OCI-LY3 (cell line): ENCODE data around the gene PRADC1.

ENCODE experiments used
- H2AFZ ChIP-seq: fragments of 200-600, 300-600 bp; shearing (Covaris generic); 2 replicates; pipeline ENCODE4 v1.6.0; 2014; ENCODE audit warnings: antibody characterized with exemption, low read depth, low read length
- H3K27ac ChIP-seq: fragments of 200-600, 300-600 bp; sonication (generic); 2 replicates; pipeline ENCODE4 v1.5.1; 2014; ENCODE audit warnings: mild to moderate bottlenecking, low read length, moderate library complexity, mixed read lengths
- H3K27me3 ChIP-seq: fragments of 200-600, 300-600 bp; sonication (generic); 2 replicates; pipeline ENCODE4 v1.6.1; 2014; ENCODE audit warnings: low read depth, low read length, mixed read lengths
- H3K36me3 ChIP-seq: fragments of 200-600, 300-600 bp; sonication (generic); replicated peaks from 2 replicates; pipeline ENCODE3; 2014; ENCODE audit warnings: low read depth, low read length, mixed read lengths
- H3K4me1 ChIP-seq: fragments of 300-600, 200-600 bp; sonication (generic); 2 replicates; pipeline ENCODE4 v1.6.1; 2014; ENCODE audit warnings: low read length, mixed read lengths
- H3K4me2 ChIP-seq: fragments of 200-600, 300-600 bp; sonication (generic); 2 replicates; pipeline ENCODE4 v1.6.1; 2014; ENCODE audit warnings: low read length, mixed read lengths
- H3K4me3 ChIP-seq: fragments of 300-600, 200-600 bp; sonication (generic); 2 replicates; pipeline ENCODE4 v1.5.1; 2014; ENCODE audit warnings: antibody characterized with exemption, mild to moderate bottlenecking, low read length, moderate library complexity
- H3K79me2 ChIP-seq: fragments of 300-600, 200-600 bp; shearing (Covaris generic); 2 replicates; pipeline ENCODE4 v1.6.1; 2014; ENCODE audit warnings: mild to moderate bottlenecking, low read length, mixed read lengths
- H3K9ac ChIP-seq: fragments of 300-600, 200-600 bp; shearing (Covaris generic); 2 replicates; pipeline ENCODE4 v1.6.0; 2014; ENCODE audit warnings: mild to moderate bottlenecking, low read length, moderate library complexity
- H3K9me3 ChIP-seq: fragments of 200-600, 300-600 bp; shearing (Covaris generic); 2 replicates; pipeline ENCODE4 v1.6.1; 2014; ENCODE audit warnings: low read length, mixed read lengths; ENCODE audit not compliant: insufficient read depth
- H4K20me1 ChIP-seq: fragments of 200-600, 300-600 bp; sonication (generic); 2 replicates; pipeline ENCODE4 v1.6.1; 2016; ENCODE audit warnings: low read length, mixed read lengths; ENCODE audit not compliant: insufficient read depth
- CTCF ChIP-seq: fragments of 200-600, 300-600 bp; sonication (generic); IDR thresholded peaks from 2 replicates; pipeline ENCODE4 v1.5.1; 2014; ENCODE audit warnings: antibody characterized with exemption, low read length, low read depth
- EZH2phosphoT487 ChIP-seq: fragments of 200-600 bp; shearing (Covaris generic); IDR thresholded peaks from 2 replicates; pipeline ENCODE4 v1.6.1; 2018; ENCODE audit warnings: antibody characterized with exemption, mixed run types, low read depth

PRADC1 gene

GRCh38 chr2:73257425-73258125 is 24.5 kb upstream of the PRADC1 start:
- no peak overlapping the region for H3K9ac ChIP-seq
- H3K4me3 ChIP-seq: no peak overlapping the region
- H3K4me2 ChIP-seq: no peak overlapping the region
- no peak overlapping the region for H3K27ac ChIP-seq
- H2AFZ ChIP-seq: no peak overlapping the region
- H3K36me3 ChIP-seq: peaks cover 57% of the 10 kb centered on the region
- no peaks in the 10 kb centered on the region for H3K4me1 ChIP-seq
- peaks cover 5% of the 10 kb centered on the region; the same call in 1 of the 2 replicates for H4K20me1 ChIP-seq
- TF ChIP-seq EZH2phosphoT487 (no peak), CTCF (no peak)
- no peaks in the 10 kb centered on the region for H3K9me3 ChIP-seq
- no peaks in the 10 kb centered on the region for H3K27me3 ChIP-seq
- no peaks in the 10 kb centered on the region for H3K79me2 ChIP-seq

GRCh38 chr2:73257021-73257420 is 24.0 kb upstream of the PRADC1 start:
- Histone ChIP-seq H3K36me3 (peaks cover 60% of the 10 kb centered on the region), H3K9me3 (no peaks in the 10 kb centered on the region), H3K9ac (no peak overlapping the region), H3K27ac (no peak overlapping the region), H3K4me2 (no peak overlapping the region), H3K79me2 (no peaks in the 10 kb centered on the region), H3K4me1 (no peaks in the 10 kb centered on the region), H3K4me3 (no peak overlapping the region), H4K20me1 (peaks cover 5% of the 10 kb centered on the region; the same call in 1 of the 2 replicates), H2AFZ (no peak overlapping the region), H3K27me3 (no peaks in the 10 kb centered on the region)
- TF ChIP-seq EZH2phosphoT487: no peak
- no peak for TF ChIP-seq CTCF

- Histone ChIP-seq H2AFZ (no peak overlapping the region), H3K4me1 (no peaks in the 10 kb centered on the region), H3K27ac (no peak overlapping the region), H3K9me3 (no peaks in the 10 kb centered on the region), H3K27me3 (no peaks in the 10 kb centered on the region), H3K4me2 (no peak overlapping the region), H3K4me3 (no peak overlapping the region), H3K36me3 (peaks cover 62% of the 10 kb centered on the region), H3K9ac (no peak overlapping the region), H3K79me2 (no peaks in the 10 kb centered on the region), H4K20me1 (peaks cover 5% of the 10 kb centered on the region; the same call in 1 of the 2 replicates)
- no peak for TF ChIP-seq EZH2phosphoT487
- no peak for TF ChIP-seq CTCF
Measured at GRCh38 chr2:73256618-73256922, 23.5 kb upstream of the PRADC1 start.

GRCh38 chr2:73255907-73256617 is 23.0 kb upstream of the PRADC1 start:
- H3K36me3 ChIP-seq: peaks cover 60% of the 10 kb centered on the region
- no peaks in the 10 kb centered on the region for H3K4me1 ChIP-seq
- H2AFZ ChIP-seq: no peak overlapping the region
- H3K79me2 ChIP-seq: no peaks in the 10 kb centered on the region
- no peak overlapping the region for H3K4me2 ChIP-seq
- H3K9ac ChIP-seq: no peak overlapping the region
- no peaks in the 10 kb centered on the region for H3K27me3 ChIP-seq
- no peak for TF ChIP-seq EZH2phosphoT487
- peaks cover 5% of the 10 kb centered on the region; the same call in 1 of the 2 replicates for H4K20me1 ChIP-seq
- H3K9me3 ChIP-seq: no peaks in the 10 kb centered on the region
- H3K27ac ChIP-seq: no peak overlapping the region
- H3K4me3 ChIP-seq: no peak overlapping the region
